Fibroblast of peridontal ligament (primary cell): ENCODE results near the gene DPP7.
"Not testable (repeated sequence)": the region's sequence is repeated elsewhere in the genome, so short reads cannot be mapped to it uniquely, and the experiment has no call there.

Experiments used
- DNase-seq: peaks from one replicate; pipeline ENCODE4 v3.0.0-alpha.2; 2010; ENCODE audit errors: extremely low read depth

DPP7 gene

DNA sequence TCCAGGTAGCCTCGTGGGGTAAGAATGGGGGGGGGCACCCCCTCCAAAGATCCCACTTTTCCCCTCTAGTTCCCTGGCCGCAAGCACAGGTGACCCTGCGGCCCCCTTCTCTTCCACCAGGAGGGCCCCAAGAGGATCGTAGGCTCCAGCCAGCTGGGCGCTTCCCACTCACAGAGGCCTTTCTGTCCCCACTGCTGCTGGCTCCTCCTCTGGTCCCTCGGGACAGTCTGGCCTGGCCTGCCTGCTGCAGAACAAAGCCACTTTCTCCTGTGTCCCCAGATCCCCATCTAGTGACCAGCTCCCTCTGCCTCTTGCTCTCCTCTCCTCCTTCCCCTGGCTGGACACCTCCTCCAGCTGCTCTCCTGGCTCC, 43.6 kb downstream of the DPP7 start:
- no peak for DNase-seq

- DNase-seq: peak; percentile 73
These were observed 44.2 kb downstream of the DPP7 start, which contains the start of gene SAPCD2 for GRCh38 chr9:137070201-137070905. SAPCD2 (minus strand) TSS chr9:137070557; CDS start chr9:137070460, 97 bp downstream.

DNA sequence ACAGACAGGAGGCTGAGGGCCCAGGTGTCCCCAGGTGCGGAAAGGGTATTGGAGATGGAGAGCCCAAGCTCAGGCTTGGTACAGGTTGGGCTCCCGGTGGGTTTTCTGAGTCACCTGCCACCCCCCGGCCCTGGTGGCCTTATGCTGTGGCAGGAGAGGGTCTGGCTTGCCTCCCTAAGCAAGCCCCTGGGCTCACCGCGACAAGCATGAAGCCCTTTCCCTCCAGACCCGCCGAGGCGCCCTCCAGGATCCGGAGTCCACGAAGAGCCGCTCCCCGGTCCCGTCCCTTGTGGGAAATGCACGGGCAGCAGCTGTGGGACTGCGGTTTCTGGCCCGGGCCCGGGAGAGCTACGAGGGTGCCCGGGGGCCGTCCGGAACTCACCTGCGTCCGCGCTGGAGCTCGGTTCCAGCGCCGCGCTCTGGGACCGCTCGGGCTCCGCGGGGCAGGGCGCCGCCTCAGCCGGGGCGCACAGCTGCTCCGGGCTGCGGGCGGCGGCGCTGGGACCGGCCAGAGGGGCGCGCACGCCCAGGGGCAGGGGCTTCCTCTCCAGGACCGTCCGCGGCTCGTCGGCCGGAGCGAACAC, 44.9 kb downstream of the DPP7 start:
- DNase-seq: no peak

DNA sequence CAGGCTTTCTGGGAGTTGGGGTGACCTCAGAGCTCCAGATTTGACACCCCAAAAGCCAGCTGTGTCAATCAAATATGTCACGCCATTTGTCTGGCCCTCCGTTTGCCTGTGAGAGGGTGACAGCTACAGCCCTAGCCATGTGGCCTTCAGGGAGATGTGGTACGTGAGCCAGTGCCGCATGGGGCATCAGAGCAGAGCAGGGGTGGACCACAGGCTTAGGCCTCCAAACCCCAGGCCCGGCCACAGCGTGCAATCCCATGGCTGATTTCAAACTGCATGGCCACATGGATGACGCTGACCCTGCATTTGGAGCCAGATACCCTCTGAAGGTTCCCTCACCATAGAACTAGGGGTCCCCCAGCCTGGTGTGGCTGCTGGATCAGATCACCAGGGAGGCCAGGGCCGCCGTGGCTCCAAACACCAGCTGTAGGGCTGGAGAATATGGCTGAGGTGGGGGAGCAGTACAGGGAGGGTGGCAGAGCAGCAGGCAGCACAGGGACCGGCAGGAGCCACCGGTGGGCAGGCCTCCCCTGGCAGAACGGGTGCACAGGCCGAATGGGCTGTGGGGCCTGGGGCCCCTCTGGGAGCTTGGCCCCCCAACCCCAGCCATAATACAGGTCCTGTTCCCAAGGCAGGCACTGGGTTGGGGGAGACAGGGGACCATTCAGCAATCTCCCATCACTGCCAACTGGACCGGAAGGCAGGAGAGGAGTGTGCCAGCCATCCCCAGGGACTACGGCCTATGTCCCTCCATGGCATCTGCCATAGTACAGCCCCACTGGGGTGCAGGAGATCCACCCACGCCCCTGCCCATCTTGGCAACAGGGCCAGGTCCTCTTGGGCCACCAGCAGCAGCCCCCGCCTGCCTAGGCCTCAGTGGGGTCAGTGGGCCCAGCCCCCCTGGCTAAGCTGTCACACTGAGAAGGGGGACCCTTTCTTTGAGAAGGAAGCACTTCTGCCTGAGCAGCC, 45.7 kb downstream of the DPP7 start:
- no peak for DNase-seq

DNA sequence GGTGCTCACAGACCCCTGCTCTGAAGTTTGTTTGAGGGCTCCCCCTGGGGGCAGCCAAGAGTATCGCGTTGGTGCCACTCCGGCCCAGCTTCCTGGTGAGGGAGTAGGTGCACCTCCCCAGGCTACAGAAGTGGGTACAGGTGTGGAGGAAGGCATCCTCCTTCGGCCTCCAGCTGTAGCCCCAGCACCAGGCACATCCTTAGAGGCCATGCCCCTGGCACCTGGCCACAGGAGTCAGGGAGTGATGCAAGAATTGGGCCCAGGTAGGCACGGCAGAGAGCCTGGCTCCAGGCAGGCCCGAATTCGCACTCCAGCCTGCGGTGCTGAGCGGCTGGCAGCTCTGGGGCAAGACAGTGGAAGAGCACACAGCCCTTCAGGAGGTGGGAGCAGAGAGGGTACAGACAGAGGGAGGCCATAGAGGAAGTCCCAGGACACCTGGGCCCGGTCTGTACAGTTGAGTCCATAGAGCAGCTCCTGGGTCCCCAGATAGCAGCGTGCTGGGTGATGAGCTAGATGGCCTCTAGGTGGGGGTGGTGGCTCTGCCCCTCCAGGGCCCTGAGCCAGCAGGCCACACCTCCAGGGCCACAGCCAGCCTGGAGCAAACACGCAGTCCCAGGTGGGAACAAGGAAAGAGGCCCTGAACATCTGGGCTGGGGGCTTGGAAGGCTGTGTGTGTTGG, 46.5 kb downstream of the DPP7 start:
- peak; percentile 69 for DNase-seq

- no peak for DNase-seq
These were observed 48.3 kb downstream of the DPP7 start for GRCh38 chr9:137066096-137066861.

GRCh38 chr9:137065336-137065967, 49.1 kb downstream of the DPP7 start:
- DNase-seq: no peak

DNA sequence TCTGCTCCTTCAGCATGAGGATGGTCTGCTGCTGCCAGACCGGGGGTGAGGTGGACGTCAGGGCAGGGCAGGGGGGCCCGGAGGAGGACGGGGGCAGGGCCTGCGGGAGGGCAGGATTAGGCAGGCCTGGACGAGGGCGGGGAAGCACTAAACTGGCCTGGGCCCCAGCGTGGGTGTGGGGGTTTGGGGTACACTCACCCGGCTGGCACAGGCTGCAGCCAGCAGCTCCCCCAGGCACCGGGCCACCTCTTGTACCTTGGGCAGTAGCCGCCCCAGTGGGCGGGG, 49.7 kb downstream of the DPP7 start:
- no peak for DNase-seq

- DNase-seq: peak; percentile 33
These were observed 50.3 kb downstream of the DPP7 start for GRCh38 chr9:137064027-137064879.

DNA sequence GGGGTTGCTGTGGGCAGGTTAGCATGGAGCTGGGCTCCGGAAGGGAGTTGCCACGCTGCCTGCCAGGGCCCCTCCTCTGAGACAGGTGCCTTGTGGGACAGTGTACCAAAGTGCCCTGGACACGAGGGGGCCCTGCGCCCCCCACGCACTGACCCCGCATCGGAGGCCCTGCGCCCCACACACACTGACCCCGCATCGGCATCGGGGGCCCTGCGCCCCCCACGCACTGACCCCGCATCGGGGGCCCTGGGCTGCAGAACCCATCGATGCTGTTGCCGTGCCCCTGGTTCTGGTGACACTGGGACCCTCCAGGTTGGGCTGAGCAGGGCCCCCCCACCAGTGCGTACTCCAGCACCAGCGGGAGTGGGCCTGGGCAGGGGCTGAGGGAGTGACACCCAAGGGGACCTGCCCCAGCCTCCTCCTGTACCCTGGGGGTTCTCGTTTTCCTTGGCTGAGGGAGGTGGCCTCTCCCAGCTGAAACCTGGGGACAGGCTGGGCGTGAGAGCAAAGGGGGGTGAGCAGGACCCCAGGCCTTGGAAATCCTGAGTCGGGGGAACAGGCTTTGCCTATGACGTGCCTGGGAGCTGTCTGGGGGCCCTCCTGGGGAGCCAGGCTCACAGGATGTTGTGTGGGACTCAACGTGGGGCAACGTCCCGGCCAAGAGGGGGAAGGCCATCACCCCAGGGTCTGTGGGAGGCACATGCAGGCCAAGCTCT, 51.1 kb downstream of the DPP7 start:
- DNase-seq: no peak

DNA sequence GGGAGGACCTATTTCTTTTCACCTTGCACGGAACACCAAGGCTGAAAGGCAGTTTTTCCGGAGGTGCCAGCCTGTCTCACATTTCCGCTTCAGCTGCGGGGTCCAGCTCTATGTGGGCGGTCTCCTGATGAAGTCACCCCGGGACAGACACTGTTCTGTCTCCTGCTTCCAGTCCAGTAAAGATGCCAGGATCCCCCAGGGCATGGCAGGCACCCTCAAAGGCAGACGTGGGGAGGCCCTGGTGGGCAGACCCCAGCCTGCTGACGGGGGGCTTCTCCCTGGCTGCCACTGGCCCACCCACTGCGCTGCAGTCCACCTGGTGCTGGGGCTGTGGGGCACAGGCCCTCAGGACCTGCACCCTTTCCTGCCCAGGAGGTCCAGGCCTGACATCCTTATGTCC, 51.7 kb downstream of the DPP7 start:
- DNase-seq: not testable (repeated sequence)

DNA sequence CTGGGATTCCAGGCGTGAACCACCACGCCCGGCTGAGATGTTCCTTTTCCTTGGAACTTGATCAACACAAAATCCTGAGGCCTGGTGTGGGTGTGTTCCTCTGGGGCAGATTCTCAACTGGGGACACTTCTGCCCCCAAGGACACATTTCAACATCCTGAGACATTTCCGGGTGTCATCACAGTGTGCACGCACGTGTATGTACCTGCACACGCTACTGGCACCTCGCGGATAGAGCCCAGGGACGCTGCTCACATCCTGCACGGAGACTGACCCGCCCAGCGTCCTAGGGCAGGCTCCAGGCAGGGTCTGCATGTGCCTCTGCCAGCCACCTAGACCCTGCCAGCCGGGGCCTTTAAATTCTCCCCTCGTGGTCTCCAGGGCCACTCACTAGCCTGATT, 52.1 kb downstream of the DPP7 start:
- no peak for DNase-seq
